Muscle of back (tissue), 13 donors: Measurements from ENCODE around the gene ARHGAP26. TPM values are rescaled to one million over a fixed set of nuclear protein-coding genes. Genes with fewer than 3 reads are reported as not detected.
A peak's percentile ranks its signal among the peaks of the same experiment; 100 is the strongest.

Experiments used
- DNase-seq, 3 donors: peaks; one replicate each; pipeline versions ENCODE4 v3.0.0 to v3.0.0-alpha.2; 2013
- long read RNA-seq, 9 donors: transcript quantifications; one replicate each; lab custom pipeline, GENCODE V29; 2026
- polyA plus RNA-seq, 10 donors: library from polyadenylated mRNA; unstranded; fragments of 120-200 nt; gene quantifications; one replicate each; pipeline ENCODE4 v1.2.1, GENCODE V29; 2013; ENCODE audit not compliant: insufficient read length in 10 of 10

The ARHGAP26 gene, protein sequence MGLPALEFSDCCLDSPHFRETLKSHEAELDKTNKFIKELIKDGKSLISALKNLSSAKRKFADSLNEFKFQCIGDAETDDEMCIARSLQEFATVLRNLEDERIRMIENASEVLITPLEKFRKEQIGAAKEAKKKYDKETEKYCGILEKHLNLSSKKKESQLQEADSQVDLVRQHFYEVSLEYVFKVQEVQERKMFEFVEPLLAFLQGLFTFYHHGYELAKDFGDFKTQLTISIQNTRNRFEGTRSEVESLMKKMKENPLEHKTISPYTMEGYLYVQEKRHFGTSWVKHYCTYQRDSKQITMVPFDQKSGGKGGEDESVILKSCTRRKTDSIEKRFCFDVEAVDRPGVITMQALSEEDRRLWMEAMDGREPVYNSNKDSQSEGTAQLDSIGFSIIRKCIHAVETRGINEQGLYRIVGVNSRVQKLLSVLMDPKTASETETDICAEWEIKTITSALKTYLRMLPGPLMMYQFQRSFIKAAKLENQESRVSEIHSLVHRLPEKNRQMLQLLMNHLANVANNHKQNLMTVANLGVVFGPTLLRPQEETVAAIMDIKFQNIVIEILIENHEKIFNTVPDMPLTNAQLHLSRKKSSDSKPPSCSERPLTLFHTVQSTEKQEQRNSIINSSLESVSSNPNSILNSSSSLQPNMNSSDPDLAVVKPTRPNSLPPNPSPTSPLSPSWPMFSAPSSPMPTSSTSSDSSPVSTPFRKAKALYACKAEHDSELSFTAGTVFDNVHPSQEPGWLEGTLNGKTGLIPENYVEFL
- 10 to 100 TPM; 10.7 to 23.3 (median 16.0) TPM for polyA plus RNA-seq
- long read RNA-seq, donor 1 = 0 reads
- long read RNA-seq, donor 2, partial matches to known transcripts = 8 of 8 reads
- long read RNA-seq, donor 2, other reads (novel, unspliced or antisense) = 0 of 8 reads
- long read RNA-seq, donor 3 = 0 reads
- long read RNA-seq, donor 4, full-length matches to known transcripts = 1 of 1 reads
- long read RNA-seq, donor 4, partial matches to known transcripts = 0 of 1 reads
- long read RNA-seq, donor 4, other reads (novel, unspliced or antisense) = 0 of 1 reads
- long read RNA-seq, donor 5, partial matches to known transcripts = 0 of 1 reads
- long read RNA-seq, donor 5, other reads (novel, unspliced or antisense) = 0 of 1 reads
- long read RNA-seq, donor 6 = 0 reads
- long read RNA-seq, donor 7, full-length matches to known transcripts = 1 of 1 reads
- long read RNA-seq, donor 7, partial matches to known transcripts = 0 of 1 reads
- long read RNA-seq, donor 7, other reads (novel, unspliced or antisense) = 0 of 1 reads
- long read RNA-seq, donor 8 = 0 reads
- long read RNA-seq, donor 9 = 0 reads

DNA sequence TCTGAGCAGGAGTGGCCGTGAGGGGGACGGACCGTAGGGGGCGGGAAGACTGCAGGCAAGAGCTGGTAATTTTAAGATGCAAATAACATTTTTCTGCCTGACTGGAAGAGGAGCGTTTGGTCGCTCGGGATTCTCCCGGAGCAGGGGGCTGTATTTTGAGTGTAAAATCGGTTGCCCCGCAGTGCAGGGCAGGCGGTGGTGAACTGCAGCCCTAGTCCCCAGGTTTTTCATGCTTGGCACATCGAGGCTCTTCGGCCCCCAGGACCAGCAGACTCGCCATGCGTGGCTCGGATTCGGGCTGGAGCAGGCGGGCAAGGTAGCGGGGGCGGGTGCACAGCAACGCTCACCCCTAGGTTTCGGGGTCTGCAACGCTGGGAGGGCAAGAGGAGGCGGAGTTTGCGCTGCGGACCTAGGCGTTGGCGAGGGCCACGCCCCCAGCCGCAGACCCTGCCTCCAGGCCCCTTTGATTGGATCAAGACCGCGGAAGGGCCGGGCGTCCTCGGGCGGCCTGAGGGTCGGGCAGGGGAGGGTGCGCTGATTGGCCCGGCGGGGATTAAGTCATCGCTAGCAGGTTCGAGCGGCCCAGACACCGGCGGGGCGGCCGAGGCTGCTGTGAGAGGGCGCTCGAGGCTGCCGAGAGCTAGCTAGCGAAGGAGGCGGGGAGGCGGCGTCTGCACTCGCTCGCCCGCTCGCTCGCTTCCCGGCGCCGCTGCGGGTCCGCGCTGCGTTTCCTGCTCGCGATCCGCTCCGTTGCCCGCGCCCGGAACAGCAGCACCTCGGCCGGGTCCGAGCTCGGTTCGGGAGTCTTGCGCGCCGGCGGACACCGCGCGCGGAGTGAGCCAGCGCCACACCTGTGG lies at the start of gene ARHGAP26:
Gene ARHGAP26, plus strand, starts transcription at position 585 of the 857 bp plus-strand sequence. CDS start 385 bp downstream, outside the sequence.
- DNase-seq = peak; percentile 97 to 99 (median 97)

DNA sequence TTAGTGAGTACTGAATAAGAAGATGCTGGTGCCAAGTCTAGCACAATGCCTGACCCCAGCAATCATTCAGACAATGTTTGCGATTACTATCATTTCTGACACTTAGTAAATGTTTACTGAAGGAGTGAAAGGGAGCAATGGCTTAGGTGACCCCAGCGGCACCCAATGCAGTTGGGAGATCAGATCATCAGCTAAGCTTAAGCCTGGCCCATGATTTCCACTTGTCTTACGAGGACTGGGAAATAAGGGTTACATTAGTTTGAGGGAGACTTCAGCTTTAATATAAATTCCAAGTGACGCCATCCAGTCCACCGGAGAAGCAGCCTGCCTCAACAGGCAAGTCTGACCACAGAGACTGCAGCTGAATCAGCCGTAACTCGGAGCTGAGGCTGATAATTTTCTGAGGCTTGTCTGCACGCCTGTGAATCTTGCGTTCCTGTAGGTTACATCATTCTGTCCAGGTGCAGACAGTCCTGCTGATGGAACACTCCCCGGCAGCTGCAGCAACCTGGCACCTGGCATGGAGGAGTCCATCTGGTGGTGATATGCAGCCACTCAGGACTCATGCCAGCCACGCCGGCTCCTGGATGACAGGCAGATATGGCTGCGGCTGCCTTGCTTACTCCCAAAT lies 49.4 kb upstream of the ARHGAP26 start:
- DNase-seq = peak in 1 of 3 donors; percentile 45

DNA sequence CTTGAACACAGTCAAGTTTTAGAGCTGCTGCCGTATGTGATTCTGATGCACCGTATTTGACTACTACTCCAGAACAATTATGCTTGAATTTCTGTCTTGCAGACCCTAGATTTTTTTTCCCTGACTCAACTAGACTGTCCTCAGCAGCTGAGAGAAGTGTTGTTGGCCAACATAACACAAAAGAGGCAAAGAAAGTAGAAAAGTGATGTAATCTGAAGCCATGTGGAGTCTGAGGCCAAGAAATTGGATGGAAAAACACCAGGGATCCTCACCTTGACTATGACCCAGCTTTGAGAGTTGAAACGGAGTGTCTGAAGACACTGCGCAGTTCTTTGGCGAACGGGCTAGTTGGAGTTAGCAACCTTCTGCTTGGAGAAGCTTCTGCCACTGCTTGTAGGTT lies 48.0 kb upstream of the ARHGAP26 start:
- DNase-seq = peak in 1 of 3 donors; percentile 50

DNA sequence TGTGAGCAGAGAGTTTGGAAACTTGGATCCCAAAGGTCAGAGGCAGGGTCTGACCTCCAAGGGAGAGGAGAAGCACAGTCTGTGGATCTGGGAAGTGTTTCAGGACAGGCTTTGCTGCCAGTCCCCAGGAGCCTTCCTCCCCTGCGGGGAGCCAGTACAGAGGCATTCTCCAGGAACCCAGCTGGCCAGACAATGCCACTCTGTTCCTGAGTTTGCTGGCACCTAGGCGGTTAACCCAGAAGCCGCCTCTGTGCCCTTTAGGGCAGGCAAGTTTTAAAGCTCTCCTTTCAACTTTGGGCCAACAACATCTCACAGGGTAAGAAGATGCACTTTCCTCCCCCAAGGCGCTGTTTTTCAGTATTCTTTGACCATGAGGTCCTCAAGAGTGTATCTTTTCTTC lies 47.3 kb upstream of the ARHGAP26 start:
- DNase-seq = no peak

DNA sequence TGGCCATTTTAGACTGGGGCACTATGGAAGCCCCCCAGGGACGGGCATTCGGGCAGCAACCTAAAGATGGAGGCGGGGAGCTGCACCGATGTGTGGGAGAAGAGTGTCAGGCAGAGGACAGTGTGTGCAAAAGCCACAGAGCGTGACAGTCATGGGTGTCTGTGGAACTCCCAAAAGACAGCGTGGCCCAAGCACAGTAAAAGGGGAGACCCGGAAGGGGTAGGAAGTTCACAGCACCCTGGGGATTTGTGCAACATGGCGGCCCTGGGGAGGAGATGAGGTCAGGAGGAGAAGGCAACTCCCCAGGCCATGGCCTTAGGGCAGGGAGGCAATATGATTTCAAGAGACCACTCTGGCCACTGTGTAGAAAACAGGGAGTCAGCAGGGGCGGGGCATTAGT lies 45.4 kb upstream of the ARHGAP26 start:
- no peak for DNase-seq

DNA sequence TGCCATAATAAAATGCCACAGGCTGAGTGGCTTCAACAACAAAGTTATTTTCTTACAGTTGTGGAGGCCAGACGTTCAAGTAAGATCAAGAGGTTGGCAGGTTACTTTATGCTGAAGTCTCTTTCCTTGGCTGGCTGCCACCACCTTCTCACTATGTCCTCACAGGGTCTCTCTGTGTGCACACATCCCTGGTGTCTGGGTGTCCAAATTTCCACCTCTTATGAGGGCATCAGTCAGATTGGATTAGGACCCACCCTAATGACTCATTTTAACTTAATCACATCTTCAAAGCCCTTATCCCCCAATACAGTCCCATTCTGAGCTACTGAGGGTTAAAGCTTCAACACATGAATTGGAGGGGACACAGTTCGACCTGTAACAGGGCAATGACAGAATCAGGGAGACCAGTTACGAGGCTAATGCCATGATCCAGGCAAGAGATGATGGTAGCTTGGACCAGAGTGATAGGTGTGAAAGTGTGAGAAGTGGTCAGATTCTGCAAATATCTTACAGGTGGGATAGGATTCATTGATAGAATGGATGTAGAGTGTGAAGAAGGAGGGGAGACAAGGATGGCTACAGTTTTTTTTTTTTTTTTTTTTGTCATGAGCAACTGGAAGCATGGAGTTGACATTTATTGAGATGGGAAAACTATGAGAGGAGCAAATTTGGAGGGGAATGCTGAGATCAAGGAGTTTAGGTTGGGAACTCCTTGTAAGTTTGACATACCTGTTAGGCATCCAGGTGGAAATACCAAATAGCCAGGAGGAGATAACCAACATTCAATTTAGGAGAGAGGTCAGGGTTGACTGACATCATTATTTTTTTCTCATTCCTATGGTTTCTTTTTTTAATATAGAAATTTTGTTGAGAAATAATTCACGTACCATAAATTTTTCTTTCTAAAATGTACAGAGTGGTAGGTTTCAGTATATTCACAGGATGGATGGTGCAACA lies 44.7 kb upstream of the ARHGAP26 start:
- no peak for DNase-seq

DNA sequence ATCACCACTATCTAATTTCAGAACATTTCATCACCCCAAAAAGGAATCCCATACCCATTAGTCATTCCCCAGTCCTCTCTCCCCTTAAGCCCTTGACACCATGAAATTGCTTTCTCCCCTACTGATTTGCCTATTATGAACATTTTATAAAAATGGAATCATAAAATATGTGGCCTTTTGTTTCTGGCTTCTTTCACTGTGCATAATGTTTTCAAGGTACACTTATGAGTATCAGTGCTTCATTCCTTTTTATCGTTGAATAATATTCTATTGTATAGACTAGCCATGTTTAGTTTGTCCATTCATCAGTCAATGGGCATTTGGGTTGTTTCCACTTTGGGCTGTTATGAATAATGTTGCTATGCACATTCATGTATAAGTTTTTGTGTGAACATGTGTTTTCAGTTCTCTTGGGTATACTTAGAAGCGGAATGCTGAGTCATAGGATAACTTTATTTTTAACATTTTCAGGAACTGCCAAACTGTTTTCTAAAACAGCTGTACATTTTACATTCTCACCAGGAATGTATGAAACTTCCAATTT lies 43.9 kb upstream of the ARHGAP26 start:
- peak; percentile 77 to 91 (median 89) for DNase-seq

DNA sequence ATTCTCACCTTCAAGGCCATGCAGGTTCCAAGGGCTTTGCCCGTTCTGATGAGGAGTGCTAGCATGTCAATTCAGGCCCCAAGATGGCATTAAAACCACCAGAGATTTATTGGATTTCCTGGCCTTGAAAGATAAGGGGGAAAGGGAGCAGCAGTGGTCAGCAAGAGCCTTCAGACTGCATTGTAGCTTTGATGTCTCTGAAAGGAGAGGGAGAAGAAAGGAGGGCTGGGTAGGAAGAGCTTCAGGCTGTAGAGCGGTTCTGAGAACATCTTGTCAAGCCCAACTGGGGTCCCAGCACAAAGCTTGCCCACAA lies 42.5 kb upstream of the ARHGAP26 start:
- no peak for DNase-seq

DNA sequence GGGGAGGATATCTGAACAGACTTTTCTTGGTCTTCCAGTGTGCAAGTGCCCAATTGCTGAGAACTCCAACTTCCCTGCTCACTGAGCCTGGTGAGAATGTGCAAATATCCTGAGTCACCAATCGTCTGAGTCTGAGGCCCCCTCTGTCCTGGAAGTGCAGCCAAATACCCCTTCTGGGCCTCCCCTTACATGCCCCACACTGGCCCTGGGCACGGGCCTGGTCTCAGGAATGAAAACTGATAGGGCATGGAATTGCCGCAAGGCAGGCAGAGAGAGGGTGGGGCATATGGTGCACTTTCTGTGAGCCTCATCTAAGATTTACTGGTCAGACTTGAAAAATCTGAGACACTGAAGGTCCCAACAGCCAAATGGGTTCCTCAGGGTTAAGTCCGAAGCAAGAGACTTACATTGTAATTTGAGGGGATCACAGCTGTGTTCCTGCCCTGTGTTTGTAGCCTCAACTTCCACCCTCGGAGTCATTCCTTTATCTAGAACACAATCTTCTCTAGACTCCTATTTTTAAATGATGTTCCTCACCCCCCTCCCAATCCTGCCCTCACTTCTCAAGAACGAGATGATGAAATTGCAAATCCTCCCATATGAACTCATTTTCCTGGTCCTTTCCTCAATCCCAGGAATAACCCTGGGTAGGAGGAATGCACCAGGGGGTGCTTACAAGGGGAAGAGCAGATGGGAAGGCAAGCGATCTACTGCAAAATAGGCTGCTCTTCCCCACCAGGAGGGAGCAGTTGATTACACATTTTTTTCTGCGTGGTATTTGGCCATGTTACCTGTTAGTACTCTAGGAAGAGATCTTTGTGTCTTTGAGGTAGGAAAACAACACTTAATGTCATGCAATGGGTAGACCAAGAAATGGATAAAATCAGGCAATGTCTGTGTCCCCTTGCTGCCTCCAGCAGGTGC lies 34.6 kb upstream of the ARHGAP26 start:
- DNase-seq = no peak

DNA sequence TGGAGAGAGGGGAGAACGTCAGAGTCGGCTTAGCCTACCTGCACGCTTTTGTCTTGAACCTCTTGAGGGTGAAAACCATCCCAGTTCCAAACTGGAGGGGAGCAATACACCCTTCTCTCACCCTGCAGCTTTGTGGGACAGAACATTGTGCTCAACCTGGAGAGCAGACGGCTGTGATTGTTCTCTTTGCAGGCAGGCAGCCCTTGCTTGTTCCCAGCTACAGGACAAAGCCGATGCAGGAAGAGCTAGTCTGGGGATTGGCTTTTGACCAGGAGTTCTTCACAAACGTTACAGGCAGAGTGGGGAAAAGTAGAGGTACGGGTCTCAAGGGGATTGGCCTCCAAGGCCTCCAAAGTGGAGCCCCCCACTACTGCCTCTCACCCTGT lies 33.9 kb upstream of the ARHGAP26 start:
- no peak for DNase-seq

DNA sequence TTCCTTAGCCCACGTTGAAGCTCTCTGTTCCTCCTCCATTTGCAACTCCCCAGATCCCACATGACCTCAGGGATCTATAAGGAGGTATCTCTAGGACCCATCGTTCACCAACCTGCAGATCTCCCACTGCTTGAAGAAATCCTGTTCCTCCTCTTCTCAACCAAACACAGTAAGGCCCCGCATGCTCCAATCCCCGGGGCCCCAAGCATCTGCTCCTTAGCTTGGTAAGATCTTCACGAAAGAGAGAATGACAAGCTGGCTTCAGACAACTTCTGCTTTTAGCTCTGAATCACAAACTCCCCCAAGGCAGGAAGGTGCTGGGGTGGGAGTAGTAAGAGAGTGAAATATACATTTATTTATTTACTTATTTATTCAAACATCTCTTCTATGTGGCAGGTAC lies 33.0 kb upstream of the ARHGAP26 start:
- no peak for DNase-seq

DNA sequence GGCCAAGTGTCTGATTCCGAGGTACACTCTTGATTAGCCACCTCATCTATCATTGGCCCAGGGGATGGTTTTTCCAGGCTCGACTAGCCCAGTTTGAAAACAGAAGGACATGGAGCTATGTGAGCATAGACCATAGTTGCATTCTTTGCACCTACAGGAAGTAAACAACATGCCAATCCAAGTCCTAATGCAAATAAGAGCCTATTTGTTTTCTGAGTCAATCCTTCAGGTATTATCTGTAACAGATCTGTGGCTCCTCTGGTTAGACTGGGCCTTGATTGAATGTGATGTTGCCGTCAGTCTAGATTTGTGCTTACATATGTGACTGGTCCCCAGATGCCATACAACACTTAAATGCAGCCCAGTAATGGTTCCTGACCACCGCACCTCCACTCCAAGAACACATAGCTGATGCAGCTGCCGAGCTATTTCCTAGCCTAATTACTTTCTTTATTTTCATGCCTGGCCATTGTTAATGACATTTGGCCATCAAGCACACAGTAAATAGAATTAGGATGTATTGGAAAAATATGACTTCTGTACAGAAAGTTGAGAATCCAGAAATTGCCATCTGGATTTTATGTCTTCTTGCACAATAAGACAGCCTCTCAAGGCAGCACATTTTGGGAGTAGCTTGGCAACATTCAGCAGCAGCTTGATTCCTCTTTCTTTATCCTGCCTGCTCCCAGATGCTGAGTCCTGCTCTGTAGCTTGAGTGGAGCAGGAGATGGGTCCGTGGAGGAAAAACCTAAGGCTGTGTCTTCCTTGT lies 29.5 kb upstream of the ARHGAP26 start:
- DNase-seq = peak in 2 of 3 donors; percentile 69 to 90

DNA sequence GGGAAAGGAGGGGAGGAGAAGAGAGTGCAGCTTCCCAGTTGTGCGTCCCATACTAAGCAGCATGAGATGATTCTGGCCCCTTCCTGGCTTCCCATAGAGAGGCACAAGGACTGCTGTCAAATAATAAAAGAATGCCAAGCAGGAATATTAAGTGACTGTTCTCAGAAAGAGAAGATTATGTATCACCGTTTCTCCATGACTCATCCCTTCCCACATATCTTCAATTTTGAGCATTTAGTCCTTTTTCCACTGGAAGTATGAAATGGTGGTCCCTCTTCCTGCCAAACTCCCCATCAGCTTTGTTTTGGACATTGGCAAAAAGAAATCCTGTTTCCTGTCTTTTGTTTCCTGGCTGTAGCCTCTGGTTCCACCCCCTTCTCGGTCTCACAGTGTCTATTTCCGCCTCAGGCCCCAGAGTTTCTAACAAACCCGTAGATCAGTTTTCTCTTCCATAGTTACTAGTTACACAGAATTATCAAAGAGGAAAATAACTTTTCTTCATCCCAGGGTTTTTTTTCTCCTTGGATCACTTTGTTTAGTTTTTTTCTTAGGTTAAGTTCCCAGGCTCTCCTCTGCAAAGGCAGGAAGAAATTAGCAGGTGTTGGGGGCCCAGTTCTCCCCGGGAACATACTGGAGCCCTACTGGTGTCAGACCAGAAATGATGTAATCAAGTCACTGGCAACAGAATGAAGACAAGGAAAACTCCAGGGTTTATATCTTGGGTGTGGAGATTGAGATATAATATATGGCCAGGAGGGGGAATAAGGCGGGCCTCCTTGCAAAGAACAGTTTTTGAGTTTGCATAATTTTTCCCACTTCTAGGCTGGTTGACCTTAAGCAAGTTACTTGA lies 26.4 kb upstream of the ARHGAP26 start:
- peak; percentile 61 to 92 (median 84) for DNase-seq

DNA sequence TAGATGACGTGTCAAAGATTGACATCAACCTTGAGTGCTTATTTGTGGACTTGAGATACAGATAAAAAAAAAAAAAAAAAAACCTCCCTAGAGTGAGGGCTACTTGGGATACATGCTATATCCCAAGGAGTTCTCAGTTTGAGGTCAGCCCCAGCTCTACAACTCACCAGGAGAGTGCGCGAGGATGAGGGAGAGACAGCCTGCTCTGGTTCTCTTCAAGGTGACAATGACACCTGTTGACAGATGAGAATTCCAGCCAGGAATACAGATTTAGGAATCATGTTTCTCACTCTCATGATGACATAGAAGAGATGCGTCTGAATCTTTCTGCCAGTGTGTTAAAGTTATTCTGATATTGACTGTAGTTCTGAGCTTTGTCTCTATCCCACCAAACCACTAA lies 24.9 kb upstream of the ARHGAP26 start:
- DNase-seq = no peak

DNA sequence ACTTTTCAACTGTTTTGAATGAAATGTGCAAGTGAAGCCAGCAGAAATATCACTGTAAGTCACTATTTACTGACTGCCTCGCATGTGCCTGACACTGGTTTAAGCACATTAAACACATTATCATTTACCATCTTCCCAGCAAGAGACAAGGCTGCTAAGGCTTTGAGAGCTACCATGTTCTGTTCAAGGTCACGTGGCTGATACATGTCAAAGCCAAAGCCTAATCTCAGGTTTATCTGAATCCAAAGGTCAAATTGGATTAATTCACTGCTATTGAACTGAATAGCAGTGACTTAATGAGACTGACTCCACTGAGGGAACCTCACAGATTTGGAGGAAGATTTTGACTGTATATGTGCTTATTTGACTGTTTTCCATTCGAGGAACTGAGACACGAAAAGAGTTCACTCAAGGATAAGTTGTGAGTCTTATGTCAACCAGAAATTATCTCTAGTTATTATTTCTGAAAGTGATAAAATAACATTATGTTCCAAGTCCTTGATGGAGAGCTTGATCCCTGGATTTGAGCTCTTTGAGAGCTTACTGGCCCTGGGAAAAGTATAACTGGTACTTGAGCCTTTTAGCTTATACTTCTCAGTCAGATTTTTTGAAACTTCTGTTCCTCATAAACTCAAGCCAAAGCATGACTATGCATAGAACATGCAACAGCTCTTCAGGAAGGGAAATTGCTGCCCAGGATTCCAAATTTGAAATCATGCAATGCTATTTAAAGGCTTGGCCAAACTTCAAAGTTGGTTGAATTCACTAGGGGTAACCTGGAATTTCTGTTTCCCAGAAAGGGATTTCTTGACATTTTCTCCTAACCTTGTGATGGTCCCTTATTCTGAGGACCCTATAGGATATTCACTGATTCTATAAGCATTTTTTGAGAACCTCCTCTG lies 23.4 kb upstream of the ARHGAP26 start:
- no peak for DNase-seq
